ENCODE measurements around the gene FKBP5.
A peak's percentile ranks its signal among the peaks of the same experiment; 100 is the strongest.

Gene FKBP5

GRCh38 chr6:35594503-35595186 is 94.1 kb downstream of the FKBP5 start:
- no peak for DNase-seq (ENCODE audit: low read depth)
- H3K4me3 ChIP-seq (ENCODE audit: low read depth, low read length), result no peak overlapping the region

GRCh38 chr6:35592178-35592577 is 96.5 kb downstream of the FKBP5 start:
- H3K4me3 ChIP-seq (ENCODE audit: low read depth, low read length), result no peak overlapping the region
- TF ChIP-seq CTCF (conservative IDR thresholded peaks at IDR 0.05; ENCODE audit: low read depth, low read length), result no peak
- no peak for DNase-seq (ENCODE audit: low read depth)

More at GRCh38 chr6:35594503-35595186, 94.1 kb downstream of the FKBP5 start:
- TF ChIP-seq CTCF (conservative IDR thresholded peaks at IDR 0.05; ENCODE audit: low read depth, low read length), result no peak

- DNase-seq (ENCODE audit: low read depth), result peak; percentile 78
- TF ChIP-seq CTCF (conservative IDR thresholded peaks at IDR 0.05; ENCODE audit: low read depth, low read length), result no peak
- no peak overlapping the region for H3K4me3 ChIP-seq (ENCODE audit: low read depth, low read length)
Observed at GRCh38 chr6:35590622-35591066, 98.1 kb downstream of the FKBP5 start.

GRCh38 chr6:35589904-35590303 is 98.8 kb downstream of the FKBP5 start:
- no peak for TF ChIP-seq CTCF (conservative IDR thresholded peaks at IDR 0.05; ENCODE audit: low read depth, low read length)
- H3K4me3 ChIP-seq (ENCODE audit: low read depth, low read length), result no peak overlapping the region
- DNase-seq (ENCODE audit: low read depth), result no peak

- no peak for DNase-seq (ENCODE audit: low read depth)
- H3K4me3 ChIP-seq (ENCODE audit: low read depth, low read length), result no peak overlapping the region
- TF ChIP-seq CTCF (conservative IDR thresholded peaks at IDR 0.05; ENCODE audit: low read depth, low read length), result no peak
Observed at GRCh38 chr6:35589201-35589739, 99.4 kb downstream of the FKBP5 start.

- DNase-seq (ENCODE audit: low read depth), result no peak
- TF ChIP-seq CTCF (conservative IDR thresholded peaks at IDR 0.05; ENCODE audit: low read depth, low read length), result no peak
- H3K4me3 ChIP-seq (ENCODE audit: low read depth, low read length), result no peak overlapping the region
Observed at GRCh38 chr6:35587167-35587566, 101.5 kb downstream of the FKBP5 start.

- no peak for TF ChIP-seq CTCF (conservative IDR thresholded peaks at IDR 0.05; ENCODE audit: low read depth, low read length)
- H3K4me3 ChIP-seq (ENCODE audit: low read depth, low read length), result no peak overlapping the region
- no peak for DNase-seq (ENCODE audit: low read depth)
Observed at GRCh38 chr6:35586542-35586941, 102.2 kb downstream of the FKBP5 start.
